ENCODE data around the gene JAZF1.

Gene JAZF1

DNA sequence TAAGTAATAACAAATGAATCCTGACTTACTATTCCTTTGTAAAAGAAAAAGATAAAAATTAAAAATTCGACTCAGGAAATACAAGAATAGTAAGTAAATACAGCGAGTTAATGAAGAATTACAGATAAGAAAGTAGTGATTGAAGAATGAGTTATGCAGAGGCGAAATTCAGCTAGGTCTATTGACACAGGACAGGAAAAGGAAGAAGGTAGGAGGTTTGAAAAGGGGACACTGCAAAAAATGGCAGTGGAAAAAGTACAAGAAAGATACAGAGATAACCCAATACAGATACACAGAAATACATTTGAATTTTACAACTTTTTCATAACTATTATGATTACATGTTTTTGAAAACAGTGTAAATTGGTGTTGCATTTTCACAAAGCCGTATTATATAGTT is 28.0 kb downstream of the JAZF1 start:
- H3K27ac ChIP-seq: peak overlapping the region; percentile 16; the same call in 1 of the 2 replicates
- H3K4me2 ChIP-seq: peak overlapping the region; percentile 82
- H3K4me3 ChIP-seq (IDR thresholded peaks at IDR 0.05; ENCODE audit: insufficient read depth, low read depth, low read length): no peak overlapping the region
- H3K79me2 ChIP-seq (ENCODE audit: insufficient read depth, low read depth): peaks cover 13% of the 10 kb centered on the region; the same call in 1 of the 2 replicates
- no peak overlapping the region for H3K9ac ChIP-seq
- H3K36me3 ChIP-seq (ENCODE audit: insufficient read depth): no peaks in the 10 kb centered on the region
- TF ChIP-seq, protein P1, sequence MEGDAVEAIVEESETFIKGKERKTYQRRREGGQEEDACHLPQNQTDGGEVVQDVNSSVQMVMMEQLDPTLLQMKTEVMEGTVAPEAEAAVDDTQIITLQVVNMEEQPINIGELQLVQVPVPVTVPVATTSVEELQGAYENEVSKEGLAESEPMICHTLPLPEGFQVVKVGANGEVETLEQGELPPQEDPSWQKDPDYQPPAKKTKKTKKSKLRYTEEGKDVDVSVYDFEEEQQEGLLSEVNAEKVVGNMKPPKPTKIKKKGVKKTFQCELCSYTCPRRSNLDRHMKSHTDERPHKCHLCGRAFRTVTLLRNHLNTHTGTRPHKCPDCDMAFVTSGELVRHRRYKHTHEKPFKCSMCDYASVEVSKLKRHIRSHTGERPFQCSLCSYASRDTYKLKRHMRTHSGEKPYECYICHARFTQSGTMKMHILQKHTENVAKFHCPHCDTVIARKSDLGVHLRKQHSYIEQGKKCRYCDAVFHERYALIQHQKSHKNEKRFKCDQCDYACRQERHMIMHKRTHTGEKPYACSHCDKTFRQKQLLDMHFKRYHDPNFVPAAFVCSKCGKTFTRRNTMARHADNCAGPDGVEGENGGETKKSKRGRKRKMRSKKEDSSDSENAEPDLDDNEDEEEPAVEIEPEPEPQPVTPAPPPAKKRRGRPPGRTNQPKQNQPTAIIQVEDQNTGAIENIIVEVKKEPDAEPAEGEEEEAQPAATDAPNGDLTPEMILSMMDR (conservative IDR thresholded peaks at IDR 0.05; ENCODE audit: low read depth, low read length): no peak
- peaks cover 93% of the 10 kb centered on the region for H3K4me1 ChIP-seq (ENCODE audit: low read depth, poor library complexity, severe bottlenecking)
- no peaks in the 10 kb centered on the region for H4K20me1 ChIP-seq (ENCODE audit: insufficient read depth)
- no peaks in the 10 kb centered on the region for H3K27me3 ChIP-seq (ENCODE audit: insufficient read depth, low read depth)
- H2AFZ ChIP-seq (ENCODE audit: low read depth): no peak overlapping the region

DNA sequence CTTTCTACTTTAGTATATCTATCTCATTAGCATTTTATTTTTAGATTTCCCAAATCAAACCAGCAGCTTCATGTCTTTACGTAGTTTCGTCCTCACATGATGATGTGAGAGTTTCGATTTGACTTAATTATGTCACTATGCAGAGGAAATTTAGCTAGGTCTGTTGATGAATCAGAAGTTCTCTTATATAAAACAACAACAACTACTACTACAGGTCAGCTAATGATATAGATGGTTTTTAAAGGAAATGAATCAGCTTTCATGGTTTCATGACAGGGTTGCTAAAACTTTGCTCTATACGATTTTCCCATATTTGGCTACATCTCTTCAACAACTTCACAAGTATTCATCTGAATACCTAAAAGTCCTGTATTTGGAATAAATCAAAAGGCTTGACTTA is 28.6 kb downstream of the JAZF1 start:
- H3K4me3 ChIP-seq (IDR thresholded peaks at IDR 0.05; ENCODE audit: insufficient read depth, low read depth, low read length): no peak overlapping the region
- TF ChIP-seq, protein P1 (conservative IDR thresholded peaks at IDR 0.05; ENCODE audit: low read depth, low read length): no peak
- H3K9ac ChIP-seq: peak overlapping the region; percentile 3; the same call in 1 of the 2 replicates
- H3K4me2 ChIP-seq: peak overlapping the region; percentile 82
- peaks cover 86% of the 10 kb centered on the region for H3K4me1 ChIP-seq (ENCODE audit: low read depth, poor library complexity, severe bottlenecking)
- H3K27me3 ChIP-seq (ENCODE audit: insufficient read depth, low read depth): no peaks in the 10 kb centered on the region
- H4K20me1 ChIP-seq (ENCODE audit: insufficient read depth): no peaks in the 10 kb centered on the region
- no peak overlapping the region for H2AFZ ChIP-seq (ENCODE audit: low read depth)
- no peaks in the 10 kb centered on the region for H3K36me3 ChIP-seq (ENCODE audit: insufficient read depth)
- peak overlapping the region; percentile 16; the same call in 1 of the 2 replicates for H3K27ac ChIP-seq
- H3K79me2 ChIP-seq (ENCODE audit: insufficient read depth, low read depth): peaks cover 13% of the 10 kb centered on the region; the same call in 1 of the 2 replicates

DNA sequence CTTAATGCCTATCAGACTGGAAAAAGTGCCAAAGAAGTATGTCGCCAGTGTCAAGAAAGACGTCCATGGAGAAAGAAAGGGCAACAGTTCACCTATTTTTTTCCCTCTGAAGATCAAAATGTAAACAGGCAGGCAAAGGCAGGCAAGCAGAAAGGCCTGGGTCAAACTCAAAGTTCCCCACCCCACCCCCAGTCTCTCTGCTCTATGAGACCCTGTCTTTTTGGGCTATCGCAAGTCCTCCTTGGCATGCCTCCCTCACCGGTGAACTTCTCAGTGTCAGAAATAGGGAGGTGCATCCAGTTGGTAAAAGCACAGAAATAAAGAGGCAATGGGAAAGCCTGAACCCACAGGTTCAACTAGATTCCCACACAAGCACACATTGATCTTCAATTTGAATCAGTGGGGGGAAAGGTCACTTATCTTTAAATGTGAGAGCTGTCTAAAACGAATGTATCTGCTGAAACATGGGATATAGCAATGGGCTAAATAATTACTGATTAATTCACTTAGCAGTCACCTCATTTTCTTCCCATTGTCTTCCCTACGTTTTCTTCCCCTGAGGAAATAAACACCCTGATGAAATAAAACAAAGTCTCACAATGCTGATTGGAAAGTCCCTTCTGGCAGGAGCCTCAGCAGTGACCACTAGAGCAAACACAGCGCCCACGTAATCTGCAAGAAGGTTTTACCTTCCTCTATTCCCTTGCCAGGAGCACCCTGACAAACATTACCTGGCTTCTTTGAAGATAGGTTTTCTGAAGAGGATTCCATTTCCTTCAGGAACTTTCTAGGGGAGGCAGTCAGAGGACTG is 31.1 kb downstream of the JAZF1 start:
- H3K27ac ChIP-seq: peak overlapping the region; percentile 12; the same call in 1 of the 2 replicates
- H3K4me1 ChIP-seq (ENCODE audit: low read depth, poor library complexity, severe bottlenecking): peaks cover 62% of the 10 kb centered on the region
- H3K9ac ChIP-seq: 0 out of 2 replicates have a peak overlapping the region, but pooled peaks have one; percentile 3
- H3K4me2 ChIP-seq: peak overlapping the region; percentile 67
- no peak overlapping the region for H2AFZ ChIP-seq (ENCODE audit: low read depth)
- H4K20me1 ChIP-seq (ENCODE audit: insufficient read depth): no peaks in the 10 kb centered on the region
- H3K36me3 ChIP-seq (ENCODE audit: insufficient read depth): no peaks in the 10 kb centered on the region
- H3K4me3 ChIP-seq (IDR thresholded peaks at IDR 0.05; ENCODE audit: insufficient read depth, low read depth, low read length): no peak overlapping the region
- TF ChIP-seq, protein P1 (conservative IDR thresholded peaks at IDR 0.05; ENCODE audit: low read depth, low read length): no peak
- no peaks in the 10 kb centered on the region for H3K27me3 ChIP-seq (ENCODE audit: insufficient read depth, low read depth)
- H3K79me2 ChIP-seq (ENCODE audit: insufficient read depth, low read depth): peaks cover 10% of the 10 kb centered on the region; the same call in 1 of the 2 replicates

DNA sequence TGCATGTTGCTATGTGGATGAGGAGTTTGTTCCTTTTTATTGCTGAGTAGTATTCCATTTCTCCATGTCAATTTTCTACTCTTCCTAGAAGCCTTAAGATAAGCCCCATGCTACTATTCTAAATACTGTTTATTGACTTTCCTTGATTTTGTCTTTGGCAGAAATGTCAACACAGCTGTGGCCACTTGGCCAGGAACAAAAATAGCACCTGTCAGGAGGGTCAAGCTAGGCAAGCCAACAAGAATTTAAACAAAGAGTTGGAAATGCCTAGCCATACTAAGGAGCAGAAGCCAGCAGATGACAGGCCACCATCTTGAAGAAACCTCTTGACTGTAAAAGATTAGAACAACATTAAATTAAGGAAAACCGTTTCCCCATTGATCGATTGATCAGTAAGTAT is 34.7 kb downstream of the JAZF1 start:
- Histone ChIP-seq H3K27ac (no peak overlapping the region), H3K27me3 (ENCODE audit: insufficient read depth, low read depth) (no peaks in the 10 kb centered on the region), H3K9ac (no peak overlapping the region), H3K4me2 (no peak overlapping the region), H2AFZ (ENCODE audit: low read depth) (no peak overlapping the region), H3K4me3 (IDR thresholded peaks at IDR 0.05; ENCODE audit: insufficient read depth, low read depth, low read length) (no peak overlapping the region), H4K20me1 (ENCODE audit: insufficient read depth) (no peaks in the 10 kb centered on the region), H3K36me3 (ENCODE audit: insufficient read depth) (no peaks in the 10 kb centered on the region), H3K4me1 (ENCODE audit: low read depth, poor library complexity, severe bottlenecking) (peaks cover 33% of the 10 kb centered on the region), H3K79me2 (ENCODE audit: insufficient read depth, low read depth) (peaks cover 6% of the 10 kb centered on the region; the same call in 1 of the 2 replicates)
- TF ChIP-seq, protein P1 (conservative IDR thresholded peaks at IDR 0.05; ENCODE audit: low read depth, low read length): no peak
